Epithelial cell of esophagus (primary cell): ENCODE results near the gene SIRT2.

ENCODE experiments used
- DNase-seq: peaks from one replicate; pipeline ENCODE4 v3.0.0; 2010; ENCODE audit warnings: low read depth
- H3K4me3 ChIP-seq: 2 replicates; pipeline ENCODE4 v1.5.1; 2011; ENCODE audit warnings: mild to moderate bottlenecking, low read length, control low read depth
- TF ChIP-seq, protein P1 (sequence below): IDR thresholded peaks from 2 replicates; pipeline ENCODE4 v1.5.1; 2011; ENCODE audit warnings: low read depth, mild to moderate bottlenecking, low read length, control low read depth, inconsistent platforms; ENCODE audit not compliant: insufficient read depth; ENCODE audit errors: missing control alignments

Gene SIRT2

DNA sequence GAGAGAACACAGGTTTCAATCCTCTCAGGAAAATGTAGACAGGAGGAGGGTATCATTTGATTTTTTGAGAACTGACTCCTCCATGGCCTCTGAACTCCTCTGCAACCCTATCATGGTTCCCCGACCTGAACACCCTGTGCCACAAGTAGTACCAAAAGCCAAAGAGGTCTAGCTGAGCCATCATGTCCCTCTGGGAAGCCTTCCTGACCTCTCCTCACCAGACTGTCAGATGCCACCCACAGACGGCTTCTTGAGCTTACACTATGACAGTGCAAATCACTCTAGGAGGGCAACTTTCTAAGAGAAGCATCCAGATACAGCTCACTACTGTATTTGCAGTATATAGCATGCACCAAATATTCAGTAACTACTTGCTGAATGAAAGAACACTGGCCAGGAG, 53.3 kb downstream of the SIRT2 start:
- TF ChIP-seq, protein P1, sequence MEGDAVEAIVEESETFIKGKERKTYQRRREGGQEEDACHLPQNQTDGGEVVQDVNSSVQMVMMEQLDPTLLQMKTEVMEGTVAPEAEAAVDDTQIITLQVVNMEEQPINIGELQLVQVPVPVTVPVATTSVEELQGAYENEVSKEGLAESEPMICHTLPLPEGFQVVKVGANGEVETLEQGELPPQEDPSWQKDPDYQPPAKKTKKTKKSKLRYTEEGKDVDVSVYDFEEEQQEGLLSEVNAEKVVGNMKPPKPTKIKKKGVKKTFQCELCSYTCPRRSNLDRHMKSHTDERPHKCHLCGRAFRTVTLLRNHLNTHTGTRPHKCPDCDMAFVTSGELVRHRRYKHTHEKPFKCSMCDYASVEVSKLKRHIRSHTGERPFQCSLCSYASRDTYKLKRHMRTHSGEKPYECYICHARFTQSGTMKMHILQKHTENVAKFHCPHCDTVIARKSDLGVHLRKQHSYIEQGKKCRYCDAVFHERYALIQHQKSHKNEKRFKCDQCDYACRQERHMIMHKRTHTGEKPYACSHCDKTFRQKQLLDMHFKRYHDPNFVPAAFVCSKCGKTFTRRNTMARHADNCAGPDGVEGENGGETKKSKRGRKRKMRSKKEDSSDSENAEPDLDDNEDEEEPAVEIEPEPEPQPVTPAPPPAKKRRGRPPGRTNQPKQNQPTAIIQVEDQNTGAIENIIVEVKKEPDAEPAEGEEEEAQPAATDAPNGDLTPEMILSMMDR, result no peak
- no peak for DNase-seq
- no peak overlapping the region for H3K4me3 ChIP-seq

DNA sequence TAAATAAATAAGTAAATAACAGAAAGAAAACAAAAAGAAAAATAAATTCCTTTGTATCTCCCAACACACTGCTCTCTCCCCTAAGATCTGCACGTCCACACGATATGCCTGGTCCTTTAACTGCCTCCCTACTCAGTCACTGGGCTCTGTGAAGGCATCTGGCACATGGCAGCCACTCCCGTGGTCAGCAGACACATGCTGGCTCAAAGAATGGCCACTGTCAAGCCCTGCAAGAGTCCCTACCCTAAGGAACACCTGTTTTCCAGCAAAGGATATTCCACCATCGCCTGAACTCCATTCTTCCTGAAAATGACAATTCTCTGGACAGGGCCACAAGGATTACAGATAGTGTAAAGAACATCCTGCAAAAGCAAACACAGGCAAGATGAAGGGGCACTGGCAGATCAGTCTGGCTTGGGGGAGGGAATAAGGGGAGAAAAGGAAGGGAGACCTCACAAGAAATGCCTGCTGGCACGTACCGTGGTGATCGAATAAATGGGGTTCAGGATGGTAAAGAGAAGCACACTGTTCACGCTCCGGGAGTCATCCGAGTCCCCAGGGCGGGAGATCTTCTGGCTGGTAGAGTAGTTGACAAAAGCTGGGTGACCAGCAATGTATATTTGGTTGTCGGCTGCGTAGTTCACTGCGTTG, 53.9 kb downstream of the SIRT2 start:
- TF ChIP-seq, protein P1, result no peak
- no peak for DNase-seq
- H3K4me3 ChIP-seq, result no peak overlapping the region

DNA sequence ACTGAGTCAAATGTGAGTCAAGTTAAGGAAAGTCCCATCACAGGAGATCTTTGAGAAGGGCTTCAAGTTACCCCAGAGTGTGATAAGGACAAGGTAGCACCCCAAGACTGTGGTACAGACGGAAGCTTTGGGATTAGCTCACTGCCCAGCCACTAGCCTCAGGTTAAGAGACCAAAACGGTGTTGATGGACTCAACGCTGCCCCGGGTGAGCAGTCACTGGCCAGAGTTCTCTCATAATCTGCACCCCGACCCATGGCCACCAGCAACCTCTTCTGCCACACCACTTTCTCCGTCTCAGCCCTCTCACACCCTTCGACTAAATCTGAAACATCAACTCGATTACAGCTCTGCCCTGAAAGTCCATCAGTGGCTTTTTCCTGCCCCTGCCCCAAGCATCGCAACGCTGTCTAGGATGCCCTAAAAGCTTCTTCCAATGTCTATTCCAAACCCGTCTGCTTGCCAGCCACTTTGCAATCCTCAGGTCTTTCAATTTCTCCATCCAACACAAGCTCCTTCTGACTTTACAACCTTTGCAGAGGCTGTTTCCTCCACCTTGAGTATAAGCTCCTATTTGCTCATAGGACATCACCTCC, 55.2 kb downstream of the SIRT2 start:
- TF ChIP-seq, protein P1, result no peak
- DNase-seq, result no peak

DNA sequence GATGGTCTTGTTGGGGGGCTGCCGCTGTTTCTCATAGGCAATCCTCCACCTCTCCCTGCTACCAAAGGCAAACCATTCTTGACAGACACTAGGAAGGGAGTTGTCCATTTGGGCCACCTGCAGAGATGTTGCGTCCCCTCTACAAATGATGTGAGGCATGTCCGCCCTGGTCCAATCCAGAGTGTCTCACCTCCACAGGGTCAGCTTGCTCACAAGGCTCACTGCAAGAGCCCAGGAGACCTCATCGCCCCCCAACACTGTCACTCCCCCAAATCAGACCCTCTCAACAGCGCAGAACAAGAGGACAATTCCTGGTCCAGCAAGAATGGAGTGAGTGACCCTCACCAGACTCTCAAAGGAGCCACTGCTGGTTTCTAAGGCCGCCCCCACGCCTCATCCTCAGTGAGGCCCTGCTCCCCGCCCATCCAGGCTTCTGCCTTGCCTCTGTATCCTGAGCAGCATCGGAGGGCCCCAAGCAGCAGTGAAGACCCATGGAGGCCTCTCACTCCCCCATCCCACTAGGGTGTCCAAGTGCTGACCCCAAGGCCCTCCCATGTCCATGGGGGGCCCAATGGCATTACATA, 56.2 kb downstream of the SIRT2 start:
- TF ChIP-seq, protein P1, result no peak
- DNase-seq, result no peak
- H3K4me3 ChIP-seq, result no peak overlapping the region

More for the DNA sequence above, 55.2 kb downstream of the SIRT2 start:
- no peak overlapping the region for H3K4me3 ChIP-seq

DNA sequence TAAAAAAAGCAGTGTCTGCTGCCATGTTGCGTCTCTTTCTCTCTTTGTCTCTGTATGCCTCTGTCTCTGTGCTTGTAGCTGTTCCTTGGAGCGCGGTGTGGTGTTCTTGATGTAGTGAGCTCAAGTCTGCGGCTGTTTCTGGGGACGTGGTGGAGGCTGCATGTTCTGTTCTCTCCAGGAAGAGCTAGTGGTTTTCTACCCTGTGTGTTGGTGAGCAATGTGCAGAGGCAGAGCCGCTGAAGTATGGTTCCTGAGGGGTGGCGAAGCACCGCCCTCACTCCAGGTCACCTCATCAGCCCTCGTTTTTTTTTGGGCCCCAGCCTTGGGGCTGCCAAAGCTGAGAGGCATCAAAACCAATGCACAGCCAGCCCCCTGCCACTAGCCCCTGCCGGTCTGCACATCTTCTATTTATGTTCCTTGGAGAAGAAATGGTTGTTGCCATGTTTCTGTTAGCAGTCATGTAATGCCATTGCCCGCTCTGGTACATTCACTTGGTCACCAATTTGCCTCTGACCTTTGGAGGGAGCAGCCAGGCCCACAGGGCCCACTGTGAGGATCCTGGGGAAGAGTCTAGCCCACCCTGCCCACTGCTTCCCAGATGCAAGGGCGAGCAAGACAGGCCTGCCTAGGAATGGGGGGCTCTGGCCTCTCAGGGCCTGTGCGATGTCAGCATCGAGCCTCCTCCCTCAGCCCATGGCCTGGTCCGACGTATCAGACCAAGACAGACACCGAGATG, 56.8 kb downstream of the SIRT2 start:
- TF ChIP-seq, protein P1, result no peak
- no peak for DNase-seq
- no peak overlapping the region for H3K4me3 ChIP-seq

DNA sequence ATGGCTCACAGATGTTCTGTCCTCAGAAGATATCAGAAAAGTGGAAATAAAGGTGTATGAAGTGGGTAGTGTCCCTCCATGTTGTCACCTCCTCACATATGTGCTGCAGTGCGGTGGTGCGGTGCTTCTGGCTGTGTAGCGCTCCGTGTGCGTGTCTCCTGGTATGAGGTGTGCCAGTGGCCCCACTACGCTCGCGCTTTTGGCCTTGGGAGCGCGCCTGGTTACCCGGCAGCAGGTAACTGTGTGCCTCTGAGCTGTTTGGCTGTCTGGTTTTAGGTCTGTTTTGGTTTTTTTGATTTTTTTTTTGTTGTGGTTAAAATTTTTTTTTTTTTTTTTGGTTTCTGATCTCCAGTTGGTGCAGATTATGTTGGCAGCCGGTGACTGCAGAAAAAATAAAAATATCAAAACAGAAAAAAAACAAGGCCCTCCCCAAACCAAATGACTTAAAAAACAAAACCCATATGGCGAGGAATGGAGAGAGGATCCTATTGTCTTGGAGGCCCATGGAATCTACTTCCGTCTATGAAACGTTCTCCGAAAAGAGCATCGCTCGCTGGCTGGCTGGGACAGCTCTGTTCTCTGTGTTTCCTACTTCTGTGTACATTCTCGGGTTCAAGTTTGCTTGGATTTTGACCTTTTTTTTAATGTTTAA, 57.5 kb downstream of the SIRT2 start:
- DNase-seq, result no peak

More for the DNA sequence above, 57.5 kb downstream of the SIRT2 start:
- TF ChIP-seq, protein P1, result no peak
- H3K4me3 ChIP-seq, result no peak overlapping the region
